Heart right ventricle (tissue), 16 donors: ENCODE data around the gene GADD45B. TPM values are rescaled to one million over a fixed set of nuclear protein-coding genes. Genes with fewer than 3 reads are reported as not detected.

Experiments used
- ATAC-seq, 8 donors: fragments of 200-7000 bp; cut with Tn5 transposase; one replicate each; pipeline ENCODE4 v1.9.1; 2020; ENCODE audit warnings: mild to moderate bottlenecking in 8 of 8, moderate library complexity in 8 of 8, moderate number of reproducible peaks in 1 of 8
- DNase-seq, 2 donors: peaks; one replicate each; pipeline ENCODE4 v3.0.0-alpha.2; 2020
- H3K27ac ChIP-seq, 10 donors: fragments of 200-600 bp; sonication (generic) in 2 of 10; one replicate each; pipeline versions ENCODE4 v1.5.0 to v1.8.0; 2020 to 2022; ENCODE audit warnings: mild to moderate bottlenecking in 3 of 10
- H3K27me3 ChIP-seq, 7 donors: fragments of 200-600 bp; one replicate each; pipeline ENCODE4 v1.8.0; 2021 to 2022; ENCODE audit warnings: mild to moderate bottlenecking in 2 of 7
- H3K36me3 ChIP-seq, 9 donors: fragments of 200-600 bp; sonication (generic) in 1 of 9; one replicate each; pipeline versions ENCODE4 v1.5.0 to v1.8.0; 2020 to 2022; ENCODE audit warnings: mild to moderate bottlenecking in 2 of 9
- H3K4me1 ChIP-seq, 9 donors: fragments of 200-600 bp; sonication (generic) in 1 of 9; one replicate each; pipeline versions ENCODE4 v1.5.0 to v1.8.0; 2020 to 2022; ENCODE audit warnings: mild to moderate bottlenecking in 4 of 9
- H3K4me3 ChIP-seq, 10 donors: fragments of 200-600 bp; sonication (generic) in 2 of 10; one replicate each; pipeline versions ENCODE4 v1.5.0 to v1.8.0; 2020 to 2022; ENCODE audit warnings: mild to moderate bottlenecking in 7 of 10, moderate library complexity in 2 of 10
- H3K9me3 ChIP-seq, 11 donors: fragments of 200-600 bp in 10 of 11; sonication (generic) in 2 of 11; one replicate each; pipeline versions ENCODE4 v1.5.0 to v1.8.0; 2013 to 2022; ENCODE audit warnings: mild to moderate bottlenecking in 2 of 11, control low read depth in 1 of 11, moderate library complexity in 1 of 11
- WGBS, 2 donors: extraction: QIAGEN DNeasy Blood & Tissue Kit; methylation state at CpG; one replicate each; pipeline ENCODE4 v1.1.7; 2013; ENCODE audit warnings: inconsistent platforms in 1 of 2; 5-methylcytosine and 5-hydroxymethylcytosine counted together
- intact Hi-C, 10 donors: fragments of 100-400 bp; cut with DNase I; formaldehyde crosslinking; loops; one replicate each; pipeline versions ENCODE4 v1.11.1 to v1.14.2; 2022
- polyA plus RNA-seq, 2 donors: library from polyadenylated mRNA; stranded (reverse); fragments of 200-250 nt; gene quantifications; one replicate each; pipeline ENCODE4 v1.2.3, GENCODE V29; 2013
- total RNA-seq, 10 donors: library from RNA; stranded (reverse); fragmentation: NEBNext Ultra II Directional in 3 of 10; extraction: Animal tissue kit (Norgen Biotek cat#: 25700) in 3 of 10; gene quantifications; one replicate each; pipeline versions ENCODE4 v1.2.1 to v1.2.4, GENCODE V29; 2021 to 2023
- TF ChIP-seq, protein P1 (sequence below), 9 donors: fragments of 200-600 bp; sonication (generic) in 2 of 9; IDR thresholded peaks; one replicate each; pipeline versions ENCODE4 v1.5.0 to v1.8.0; 2021 to 2022; ENCODE audit warnings: antibody characterized with exemption in 9 of 9, mild to moderate bottlenecking in 5 of 9, moderate library complexity in 1 of 9
- donor health status: Arrhythmogenic right ventricular cardiomyopathy.
- donor health status: ischemic (EF 13 %, LVEDD 7.1; RV severe dilation, severe dysfunction).
- donor health status: healthy with polysubstance abuse.
- donor health status: DM: no; HTN: yes; CAD: no.
- donor health status: DM: no; HTN: no; CAD: no.
- donor health status: ischemic (EF 25% LVEDD 6.9; RV normal size, moderate dysfunction).
- donor health status: ischemic (EF 25% LVEDD 5.7; RV mildly dilated, moderate dysfunction).
- donor health status: healthy.
- donor health status: DM: yes; HTN: yes; CAD: no.
- donor health status: Ischemic cardiomyopathy.
- donor health status: ischemic (EF 35%, LVEDD 5.7; RV mildly dilated, moderate dysfunction).
- donor health status: nonischemic (EF 11% LVEDD 7.7; RV severe dilation, severe dysfunction).
- donor health status: DM: yes; HTN: yes; CAD: no.
- donor health status: PGD.
- donor health status: ischemic (EF 29% LVEDD 5.4; RV normal size, mild dysfunction).
- donor health status: nonischemic (EF 23%, LVEDD 6.1; RV moderate dilation, normal function).

GADD45B gene
- total and polyA plus RNA-seq, 12 donors = 19.6 to 297 (median 37.8) TPM

- Histone ChIP-seq H3K27ac (peak overlapping the region; percentile 90 to 100 (median 98)), H3K4me1 (peaks cover 13 to 46% (median 35%) of the 10 kb centered on the region in 9 donors), H3K27me3 (no peaks in the 10 kb centered on the region), H3K4me3 (peak overlapping the region; percentile 71 to 99 (median 84)), H3K36me3 (peaks cover 0 to 43% (median 11%) of the 10 kb centered on the region in 9 donors), H3K9me3 (no peaks in the 10 kb centered on the region)
- DNase-seq = no peak
- peak in 4 of 8 donors; percentile 4 to 34 (median 17) for ATAC-seq
- 23 to 27% methylated on average over 25 of the region's 25 CpGs for WGBS, 2 donors
- intact Hi-C loops = no loop called here
- TF ChIP-seq, protein P1, sequence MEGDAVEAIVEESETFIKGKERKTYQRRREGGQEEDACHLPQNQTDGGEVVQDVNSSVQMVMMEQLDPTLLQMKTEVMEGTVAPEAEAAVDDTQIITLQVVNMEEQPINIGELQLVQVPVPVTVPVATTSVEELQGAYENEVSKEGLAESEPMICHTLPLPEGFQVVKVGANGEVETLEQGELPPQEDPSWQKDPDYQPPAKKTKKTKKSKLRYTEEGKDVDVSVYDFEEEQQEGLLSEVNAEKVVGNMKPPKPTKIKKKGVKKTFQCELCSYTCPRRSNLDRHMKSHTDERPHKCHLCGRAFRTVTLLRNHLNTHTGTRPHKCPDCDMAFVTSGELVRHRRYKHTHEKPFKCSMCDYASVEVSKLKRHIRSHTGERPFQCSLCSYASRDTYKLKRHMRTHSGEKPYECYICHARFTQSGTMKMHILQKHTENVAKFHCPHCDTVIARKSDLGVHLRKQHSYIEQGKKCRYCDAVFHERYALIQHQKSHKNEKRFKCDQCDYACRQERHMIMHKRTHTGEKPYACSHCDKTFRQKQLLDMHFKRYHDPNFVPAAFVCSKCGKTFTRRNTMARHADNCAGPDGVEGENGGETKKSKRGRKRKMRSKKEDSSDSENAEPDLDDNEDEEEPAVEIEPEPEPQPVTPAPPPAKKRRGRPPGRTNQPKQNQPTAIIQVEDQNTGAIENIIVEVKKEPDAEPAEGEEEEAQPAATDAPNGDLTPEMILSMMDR (IDR thresholded peaks at IDR 0.05) = no peak
Observed at GRCh38 chr19:2428321-2428690, 47.6 kb upstream of the GADD45B start.

GRCh38 chr19:2428756-2429711 lies 46.9 kb upstream of the GADD45B start:
- H3K4me3 ChIP-seq = peak overlapping the region in 6 of 10 donors; percentile 71 to 99 (median 78)
- DNase-seq (no peak), ATAC-seq (no peak)
- intact Hi-C loops = no loop called here
- H3K27me3 ChIP-seq = no peaks in the 10 kb centered on the region
- TF ChIP-seq, protein P1 (IDR thresholded peaks at IDR 0.05) = no peak
- peak overlapping the region in 5 of 10 donors; percentile 90 to 98 (median 98) for H3K27ac ChIP-seq
- peaks cover 10 to 42% (median 31%) of the 10 kb centered on the region in 9 donors for H3K4me1 ChIP-seq
- no peaks in the 10 kb centered on the region for H3K9me3 ChIP-seq
- WGBS, 2 donors = 59 to 65% methylated on average over 37 of the region's 37 CpGs
- H3K36me3 ChIP-seq = peaks cover 0 to 42% (median 14%) of the 10 kb centered on the region in 9 donors

DNA sequence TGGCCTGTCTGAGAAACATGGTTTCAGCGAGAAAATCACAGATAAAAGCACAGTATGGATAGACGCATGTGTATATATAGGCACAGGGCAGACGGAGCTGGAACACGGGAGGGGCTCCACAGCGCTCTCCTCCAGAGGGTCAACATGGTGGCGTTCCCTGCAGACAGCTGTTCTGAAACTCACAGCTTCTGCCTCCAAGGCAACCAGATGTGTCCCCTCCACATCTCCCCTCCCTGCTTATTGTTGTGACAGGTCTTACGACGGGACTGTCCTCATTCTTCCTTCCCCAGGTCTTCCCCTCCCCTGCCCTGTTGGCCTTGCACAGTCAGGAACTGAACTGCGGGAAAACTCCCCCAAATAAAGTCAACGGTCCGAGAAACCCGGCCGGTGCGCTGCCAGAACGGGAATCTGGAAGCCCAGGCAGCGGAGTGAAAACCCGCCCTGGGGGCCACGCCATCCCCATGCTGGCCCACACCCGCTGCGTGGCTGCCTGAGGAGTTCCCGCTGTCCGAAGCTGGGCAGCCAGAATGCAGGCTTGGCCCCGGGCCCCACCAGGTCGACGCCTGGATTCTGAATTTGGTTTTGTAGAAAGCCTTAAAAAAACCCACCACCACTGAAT lies 45.9 kb upstream of the GADD45B start:
- Histone ChIP-seq H3K4me1 (peaks cover 5 to 36% (median 31%) of the 10 kb centered on the region in 9 donors), H3K36me3 (peaks cover 0 to 50% (median 20%) of the 10 kb centered on the region in 9 donors), H3K27ac (no peak overlapping the region), H3K4me3 (no peak overlapping the region), H3K9me3 (no peaks in the 10 kb centered on the region), H3K27me3 (no peaks in the 10 kb centered on the region)
- WGBS, 2 donors = 82 to 86% methylated on average over 25 of the region's 25 CpGs
- no peak for DNase-seq
- ATAC-seq = no peak
- TF ChIP-seq, protein P1 (IDR thresholded peaks at IDR 0.05) = no peak
- intact Hi-C loops = no loop called here

GRCh38 chr19:2431318-2432055 lies 44.4 kb upstream of the GADD45B start:
- WGBS, 2 donors = 95% methylated on average over 37 of the region's 37 CpGs
- intact Hi-C loops = no loop called here
- no peak overlapping the region for H3K4me3 ChIP-seq
- no peaks in the 10 kb centered on the region for H3K9me3 ChIP-seq
- TF ChIP-seq, protein P1 (IDR thresholded peaks at IDR 0.05) = no peak
- H3K4me1 ChIP-seq = peaks cover 0 to 24% (median 18%) of the 10 kb centered on the region in 9 donors
- H3K27ac ChIP-seq = no peak overlapping the region
- no peaks in the 10 kb centered on the region for H3K27me3 ChIP-seq
- ATAC-seq (no peak), DNase-seq (no peak)
- H3K36me3 ChIP-seq = peaks cover 0 to 47% (median 20%) of the 10 kb centered on the region in 9 donors
